ENCODE data around the gene WNT2B. TPM values are rescaled to one million over a fixed set of nuclear protein-coding genes. Genes with fewer than 3 reads are reported as not detected.

The WNT2B gene
- total RNA-seq, 6 experiments from 2014 or later, result 1.9 to 3.8 (median 3.5) TPM

DNA sequence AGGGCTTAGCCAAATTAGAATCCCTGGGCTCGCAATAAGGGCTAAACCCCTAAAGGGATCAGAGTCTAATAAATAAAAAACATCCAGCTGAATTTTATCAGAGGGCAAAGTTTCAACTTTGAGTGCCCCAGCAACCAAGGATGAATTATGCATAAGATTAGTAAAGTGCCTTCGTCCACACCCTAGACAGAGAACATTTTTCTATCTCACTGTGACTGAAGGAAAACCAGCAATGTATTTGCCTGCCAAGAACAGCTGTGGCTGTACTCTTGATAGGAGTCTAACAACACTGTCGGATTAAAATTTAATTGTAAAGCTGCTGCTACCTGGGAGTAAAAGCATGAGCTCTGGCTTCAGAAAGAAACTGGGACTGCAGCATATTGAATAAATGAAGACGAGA, 23.3 kb downstream of the WNT2B start:
- peak overlapping the region; percentile 96 for H3K27ac Mint-ChIP-seq
- peaks cover 24% of the 10 kb centered on the region for H3K36me3 Mint-ChIP-seq (ENCODE audit: low read depth)
- no peak for DNase-seq
- TF ChIP-seq, protein P1, sequence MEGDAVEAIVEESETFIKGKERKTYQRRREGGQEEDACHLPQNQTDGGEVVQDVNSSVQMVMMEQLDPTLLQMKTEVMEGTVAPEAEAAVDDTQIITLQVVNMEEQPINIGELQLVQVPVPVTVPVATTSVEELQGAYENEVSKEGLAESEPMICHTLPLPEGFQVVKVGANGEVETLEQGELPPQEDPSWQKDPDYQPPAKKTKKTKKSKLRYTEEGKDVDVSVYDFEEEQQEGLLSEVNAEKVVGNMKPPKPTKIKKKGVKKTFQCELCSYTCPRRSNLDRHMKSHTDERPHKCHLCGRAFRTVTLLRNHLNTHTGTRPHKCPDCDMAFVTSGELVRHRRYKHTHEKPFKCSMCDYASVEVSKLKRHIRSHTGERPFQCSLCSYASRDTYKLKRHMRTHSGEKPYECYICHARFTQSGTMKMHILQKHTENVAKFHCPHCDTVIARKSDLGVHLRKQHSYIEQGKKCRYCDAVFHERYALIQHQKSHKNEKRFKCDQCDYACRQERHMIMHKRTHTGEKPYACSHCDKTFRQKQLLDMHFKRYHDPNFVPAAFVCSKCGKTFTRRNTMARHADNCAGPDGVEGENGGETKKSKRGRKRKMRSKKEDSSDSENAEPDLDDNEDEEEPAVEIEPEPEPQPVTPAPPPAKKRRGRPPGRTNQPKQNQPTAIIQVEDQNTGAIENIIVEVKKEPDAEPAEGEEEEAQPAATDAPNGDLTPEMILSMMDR (IDR thresholded peaks at IDR 0.05), result no peak
- H3K4me1 Mint-ChIP-seq (ENCODE audit: low read depth), result peaks cover 88% of the 10 kb centered on the region
- H3K4me3 Mint-ChIP-seq, result peak overlapping the region; percentile 52
- H3K9me3 Mint-ChIP-seq, result no peaks in the 10 kb centered on the region; the same call in 1 of the 2 replicates
- no peaks in the 10 kb centered on the region; the same call in 1 of the 2 replicates for H3K27me3 Mint-ChIP-seq (ENCODE audit: insufficient read depth)

DNA sequence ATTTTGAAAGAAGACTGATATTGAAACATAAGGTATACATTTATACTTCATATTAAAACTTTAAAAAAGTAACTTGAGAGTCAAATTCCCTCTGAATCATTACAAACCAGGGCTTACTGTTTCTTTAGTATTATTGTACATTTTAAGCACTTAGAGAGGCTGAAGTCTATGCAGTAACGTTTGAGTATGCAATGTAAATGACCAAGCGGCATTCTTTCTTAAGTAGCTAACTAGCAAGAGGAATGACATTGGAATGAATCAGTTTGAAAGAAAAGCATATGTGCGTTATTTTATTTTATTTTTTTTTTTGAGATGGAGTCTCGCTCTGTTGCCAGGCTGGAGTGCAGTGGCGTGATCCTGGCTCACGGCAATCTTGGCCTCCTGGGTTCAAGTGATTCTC, 24.3 kb downstream of the WNT2B start:
- Mint-ChIP-seq H3K27me3 (ENCODE audit: insufficient read depth) (no peaks in the 10 kb centered on the region; the same call in 1 of the 2 replicates), H3K4me1 (ENCODE audit: low read depth) (peaks cover 87% of the 10 kb centered on the region), H3K9me3 (no peaks in the 10 kb centered on the region; the same call in 1 of the 2 replicates), H3K27ac (peak overlapping the region; percentile 96), H3K36me3 (ENCODE audit: low read depth) (peaks cover 21% of the 10 kb centered on the region), H3K4me3 (peak overlapping the region; percentile 52)
- TF ChIP-seq, protein P1 (IDR thresholded peaks at IDR 0.05), result no peak
- DNase-seq, result peak; percentile 71

DNA sequence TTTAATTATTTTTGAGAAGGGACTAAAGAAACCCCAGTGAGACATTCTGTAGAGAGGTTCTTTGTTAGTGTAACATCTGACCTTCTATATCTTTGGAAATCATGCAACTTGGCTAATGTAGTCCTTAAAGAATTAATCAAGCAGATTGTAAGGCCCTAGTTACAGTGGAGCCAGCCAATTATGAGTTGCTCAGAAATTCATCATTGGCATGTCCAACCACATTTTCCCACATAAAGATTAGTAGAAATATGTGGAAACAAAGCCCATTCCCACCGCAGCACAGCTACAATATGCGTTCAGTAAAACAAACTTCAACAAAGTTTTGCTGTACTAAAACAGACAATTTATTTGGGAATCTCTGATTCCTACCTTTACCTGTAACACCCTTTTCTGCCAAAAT, 27.8 kb downstream of the WNT2B start:
- peaks cover 22% of the 10 kb centered on the region for H3K36me3 Mint-ChIP-seq (ENCODE audit: low read depth)
- H3K27ac Mint-ChIP-seq, result peak overlapping the region; percentile 36; the same call in 1 of the 2 replicates
- no peak overlapping the region for H3K4me3 Mint-ChIP-seq
- no peaks in the 10 kb centered on the region; the same call in 1 of the 2 replicates for H3K27me3 Mint-ChIP-seq (ENCODE audit: insufficient read depth)
- peaks cover 75% of the 10 kb centered on the region for H3K4me1 Mint-ChIP-seq (ENCODE audit: low read depth)
- no peaks in the 10 kb centered on the region; the same call in 1 of the 2 replicates for H3K9me3 Mint-ChIP-seq
- TF ChIP-seq, protein P1 (IDR thresholded peaks at IDR 0.05), result no peak
- DNase-seq, result no peak

DNA sequence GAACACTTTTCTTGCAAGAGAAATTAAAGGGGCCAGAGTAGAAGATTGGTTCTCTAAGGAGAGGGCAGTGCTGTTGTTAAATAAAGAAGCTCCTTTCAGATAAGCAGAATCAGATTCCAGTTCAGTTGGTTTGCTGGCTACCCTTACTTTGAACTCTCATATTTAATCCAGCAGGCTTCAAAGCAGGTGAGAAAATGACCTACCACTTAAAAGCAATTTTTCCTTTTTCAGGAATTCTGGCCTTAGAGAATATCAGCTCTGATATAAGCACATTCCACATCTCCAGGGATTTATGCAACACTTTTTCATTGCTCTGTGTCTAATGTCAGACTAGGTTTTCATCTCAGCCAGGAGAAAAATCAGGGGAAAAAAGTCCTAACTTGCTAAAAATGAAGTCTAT, 28.7 kb downstream of the WNT2B start:
- DNase-seq, result no peak
- Mint-ChIP-seq H3K27ac (no peak overlapping the region; the same call in 1 of the 2 replicates), H3K4me1 (ENCODE audit: low read depth) (peaks cover 75% of the 10 kb centered on the region), H3K27me3 (ENCODE audit: insufficient read depth) (no peaks in the 10 kb centered on the region; the same call in 1 of the 2 replicates), H3K36me3 (ENCODE audit: low read depth) (peaks cover 31% of the 10 kb centered on the region), H3K4me3 (no peak overlapping the region), H3K9me3 (no peaks in the 10 kb centered on the region; the same call in 1 of the 2 replicates)
- TF ChIP-seq, protein P1 (IDR thresholded peaks at IDR 0.05), result no peak

DNA sequence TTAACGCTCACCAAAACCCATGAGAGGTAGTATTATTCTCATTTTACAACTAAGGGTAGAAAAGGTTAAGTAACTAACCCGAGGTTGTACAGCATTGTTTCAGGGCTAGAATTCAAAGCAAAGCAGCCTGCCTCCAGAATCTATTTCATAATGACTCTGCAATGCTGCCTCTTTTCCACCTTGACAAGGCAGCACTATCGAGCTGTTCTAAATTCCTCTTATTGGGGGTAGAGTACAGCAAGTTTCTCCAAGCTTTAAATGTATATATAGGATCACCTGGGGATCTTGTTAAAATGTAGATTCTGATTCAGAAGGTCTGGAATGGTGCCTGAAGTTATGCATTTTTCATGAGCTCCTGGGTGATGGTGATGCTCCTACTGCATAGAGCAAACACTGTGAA, 30.1 kb downstream of the WNT2B start:
- DNase-seq, result no peak
- no peaks in the 10 kb centered on the region for H3K27me3 Mint-ChIP-seq (ENCODE audit: insufficient read depth)
- peaks cover 27% of the 10 kb centered on the region for H3K36me3 Mint-ChIP-seq (ENCODE audit: low read depth)
- H3K27ac Mint-ChIP-seq, result no peak overlapping the region
- TF ChIP-seq, protein P1 (IDR thresholded peaks at IDR 0.05), result no peak
- H3K9me3 Mint-ChIP-seq, result no peaks in the 10 kb centered on the region
- H3K4me3 Mint-ChIP-seq, result no peak overlapping the region
- H3K4me1 Mint-ChIP-seq (ENCODE audit: low read depth), result peaks cover 65% of the 10 kb centered on the region
